Brain microvascular endothelial cell (primary cell): ENCODE results near the gene TMPRSS3.

Experiments used
- DNase-seq: peaks from one replicate; pipeline ENCODE4 v3.0.0-alpha.2; 2020
- H3K27ac ChIP-seq: fragments of 250-450 bp; sonication (Bioruptor Pico); 2 replicates; pipeline ENCODE4 v1.5.1; 2020; ENCODE audit warnings: mild to moderate bottlenecking, moderate library complexity
- H3K27me3 ChIP-seq: fragments of 250-450 bp; sonication (Bioruptor Pico); replicated peaks from 2 replicates; pipeline ENCODE4 v1.5.1; 2020; ENCODE audit warnings: mild to moderate bottlenecking
- H3K36me3 ChIP-seq: fragments of 250-450 bp; sonication (Bioruptor Pico); replicated peaks from 2 replicates; pipeline ENCODE4 v1.5.1; 2020; ENCODE audit warnings: mild to moderate bottlenecking
- H3K4me3 ChIP-seq: 2 replicates; pipeline ENCODE4 v1.5.1; 2011; ENCODE audit warnings: low read depth, mild to moderate bottlenecking, control low read depth, low read length, moderate library complexity
- CTCF ChIP-seq: IDR thresholded peaks from 2 replicates; pipeline ENCODE4 v1.5.1; 2011; ENCODE audit warnings: low read depth, mild to moderate bottlenecking, moderate library complexity, low read length, control low read depth, inconsistent platforms; ENCODE audit errors: missing control alignments
- in situ Hi-C: cut with HindIII; loops from 2 replicates; pipeline ENCODE4 v1.10.0; 2017; ENCODE audit warnings: low sequenced_read_pairs, low pct_ligation_motif_present

The TMPRSS3 gene

GRCh38 chr21:42340187-42341050 is 55.4 kb downstream of the TMPRSS3 start:
- no peak overlapping the region for H3K4me3 ChIP-seq
- DNase-seq: no peak
- peaks cover 4% of the 10 kb centered on the region for H3K27me3 ChIP-seq
- in situ Hi-C loops: no loop called here
- TF ChIP-seq CTCF: no peak
- no peaks in the 10 kb centered on the region for H3K36me3 ChIP-seq
- H3K27ac ChIP-seq: no peak overlapping the region

- H3K27me3 ChIP-seq: peaks cover 5% of the 10 kb centered on the region
- no peak overlapping the region for H3K4me3 ChIP-seq
- DNase-seq: no peak
- H3K27ac ChIP-seq: no peak overlapping the region
- H3K36me3 ChIP-seq: no peaks in the 10 kb centered on the region
- TF ChIP-seq CTCF: no peak
- in situ Hi-C loops: no loop called here
These were observed 56.8 kb downstream of the TMPRSS3 start for GRCh38 chr21:42338729-42339715.

GRCh38 chr21:42337830-42338728 is 57.8 kb downstream of the TMPRSS3 start:
- H3K27me3 ChIP-seq: peaks cover 5% of the 10 kb centered on the region
- H3K27ac ChIP-seq: no peak overlapping the region
- no peaks in the 10 kb centered on the region for H3K36me3 ChIP-seq
- no peak overlapping the region for H3K4me3 ChIP-seq
- DNase-seq: peak; percentile 34
- in situ Hi-C loops: no loop called here
- TF ChIP-seq CTCF: peak; percentile 62

- Histone ChIP-seq H3K4me3 (no peak overlapping the region), H3K27me3 (peaks cover 5% of the 10 kb centered on the region), H3K27ac (no peak overlapping the region), H3K36me3 (no peaks in the 10 kb centered on the region)
- in situ Hi-C loops: no loop called here
- DNase-seq: no peak
- no peak for TF ChIP-seq CTCF
These were observed 58.6 kb downstream of the TMPRSS3 start for GRCh38 chr21:42337276-42337675.

- H3K27me3 ChIP-seq: peaks cover 5% of the 10 kb centered on the region
- in situ Hi-C loops: no loop called here
- no peaks in the 10 kb centered on the region for H3K36me3 ChIP-seq
- H3K4me3 ChIP-seq: no peak overlapping the region
- H3K27ac ChIP-seq: no peak overlapping the region
- DNase-seq: peak; percentile 2
- TF ChIP-seq CTCF: no peak
These were observed 59.8 kb downstream of the TMPRSS3 start for GRCh38 chr21:42336054-42336453.
